HG03565 (cell line): Measurements from ENCODE around the gene LIPC.
"Not testable (repeated sequence)": the region's sequence is repeated elsewhere in the genome, so short reads cannot be mapped to it uniquely, and the experiment has no call there.

ENCODE experiments used
- ATAC-seq: cut with Tn5 transposase; IDR thresholded peaks from one replicate; pipeline ENCODE4 v1.9.1; 2021; ENCODE audit warnings: mild to moderate bottlenecking, moderate library complexity; ENCODE audit not compliant: unreplicated experiment

Gene LIPC

DNA sequence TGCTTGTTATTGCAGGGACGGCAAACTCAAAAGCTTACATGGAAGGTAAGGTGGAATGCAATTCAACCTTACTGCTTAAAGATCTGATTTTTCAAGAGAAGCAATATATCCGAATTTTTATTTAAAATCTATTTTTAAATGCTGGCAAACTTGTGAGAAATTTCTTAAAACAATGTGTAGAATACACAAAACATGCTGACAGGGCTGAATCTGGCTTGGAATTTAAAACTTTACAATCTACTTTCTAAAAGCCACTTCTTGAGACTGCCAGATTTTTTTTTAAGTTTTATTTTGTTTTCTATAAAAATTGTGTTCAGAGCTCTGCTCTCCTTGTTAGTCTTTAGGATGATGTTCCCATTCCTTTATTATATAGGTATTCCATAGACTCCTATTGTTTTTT, 171.0 kb downstream of the LIPC start:
- no peak for ATAC-seq

DNA sequence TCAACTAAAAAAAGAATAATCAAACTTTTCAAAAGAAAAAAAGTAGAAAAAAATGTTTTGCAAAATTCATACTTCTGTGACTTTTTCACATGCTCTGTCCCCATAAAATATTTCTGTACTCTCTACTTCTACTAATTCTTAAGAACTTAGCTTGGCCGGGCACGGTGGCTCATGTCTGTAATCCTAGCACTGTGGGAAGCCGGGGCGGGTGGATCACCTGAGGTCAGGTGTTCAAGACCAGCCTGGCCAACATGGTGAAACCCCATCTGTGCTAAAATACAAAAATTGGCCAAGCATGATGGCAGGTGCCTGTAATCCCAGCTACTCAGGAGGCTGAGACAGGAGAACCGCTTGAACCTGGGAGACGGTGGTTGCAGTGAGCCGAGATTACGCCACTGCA, 172.1 kb downstream of the LIPC start:
- ATAC-seq: not testable (repeated sequence)

DNA sequence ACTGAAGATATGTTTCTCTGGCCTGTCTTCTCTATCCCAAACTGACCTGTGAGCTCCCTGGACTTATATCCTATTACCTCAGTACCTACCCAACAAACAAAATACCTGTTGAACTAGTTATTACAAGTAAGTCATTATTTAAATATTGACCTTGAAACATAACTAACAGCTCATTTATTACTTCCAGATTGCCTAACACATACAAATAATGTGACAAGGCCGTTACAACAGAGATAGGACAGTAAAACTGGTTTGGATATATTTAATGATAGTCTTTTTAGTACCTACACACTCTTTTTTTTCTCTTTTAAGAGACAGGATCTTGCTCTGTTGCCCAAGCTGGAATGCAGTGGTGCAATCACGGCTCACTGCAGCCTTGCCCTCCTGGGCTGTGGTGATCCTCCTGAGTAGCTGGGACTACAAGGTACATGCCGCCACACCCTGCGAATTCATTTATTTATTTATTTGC, 172.7 kb downstream of the LIPC start:
- ATAC-seq: no peak

DNA sequence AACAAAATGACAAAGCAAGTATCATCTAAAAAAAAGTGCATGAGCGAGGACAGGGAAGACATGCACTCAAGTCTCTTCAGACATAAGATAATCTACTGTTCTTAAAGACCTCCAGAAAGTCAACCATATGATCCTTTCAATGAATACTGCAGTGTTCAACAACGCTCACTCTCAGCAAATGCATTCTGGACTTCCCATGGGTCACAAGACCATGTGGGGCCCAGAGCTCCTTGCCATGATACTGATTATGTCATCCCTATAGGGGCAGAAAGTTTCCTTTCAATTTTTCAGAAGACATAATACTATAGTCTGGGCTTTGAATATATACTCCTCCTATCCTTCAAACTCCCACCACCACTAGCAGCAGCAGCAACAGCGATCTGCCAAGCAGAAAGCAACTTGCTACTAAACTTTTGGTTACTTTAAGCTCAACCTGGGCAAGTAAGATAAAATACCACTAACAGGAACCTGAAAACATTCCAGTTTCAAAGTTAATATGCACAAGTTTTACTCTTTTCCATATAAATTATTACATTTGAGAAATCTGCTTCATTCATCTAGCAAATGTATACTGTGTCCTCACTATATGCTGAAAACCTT, 174.2 kb downstream of the LIPC start:
- no peak for ATAC-seq

DNA sequence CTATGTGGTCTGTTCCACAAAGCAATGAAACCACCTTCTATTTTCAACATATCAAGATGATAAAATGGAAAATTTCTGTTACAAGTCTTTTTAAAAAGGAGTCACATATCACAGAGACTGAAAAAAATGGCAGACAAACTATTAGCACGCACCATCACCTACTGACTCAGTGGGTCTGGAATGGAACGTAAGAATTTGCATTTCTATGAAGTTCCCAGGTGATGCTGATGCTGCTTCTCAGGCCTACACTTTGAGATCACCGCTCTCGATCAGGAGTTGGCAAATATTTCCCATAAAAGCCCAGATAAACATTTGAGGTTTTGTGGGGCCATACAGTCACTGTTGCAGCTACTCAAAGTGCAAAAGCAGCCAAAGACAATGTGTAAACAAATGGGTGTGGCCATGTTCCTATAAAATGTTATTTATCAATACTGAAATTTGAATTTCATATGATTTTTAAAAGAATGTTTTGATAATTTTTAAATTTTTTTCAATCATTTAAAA, 174.8 kb downstream of the LIPC start:
- ATAC-seq: no peak

DNA sequence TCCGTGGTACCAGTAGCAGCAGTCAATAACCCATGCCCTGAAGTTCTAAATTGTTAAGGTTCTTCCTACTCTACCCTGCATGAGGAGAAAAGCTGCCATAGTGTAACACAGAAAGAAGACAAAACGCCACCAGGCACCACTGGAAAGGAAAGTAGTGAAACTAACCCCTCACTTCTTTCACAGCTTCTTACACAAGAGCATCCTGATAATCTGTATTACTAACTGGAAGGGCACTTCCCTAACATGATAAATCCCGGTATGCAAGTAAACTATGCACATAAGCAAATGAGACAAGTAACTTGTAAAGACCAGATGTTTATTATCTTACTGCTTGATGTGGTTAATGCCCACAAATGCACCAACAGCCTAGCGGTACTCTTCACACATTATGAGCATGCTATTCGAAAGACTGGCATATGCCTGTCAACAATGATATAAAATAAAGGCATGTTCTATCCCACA, 176.4 kb downstream of the LIPC start:
- ATAC-seq: no peak

DNA sequence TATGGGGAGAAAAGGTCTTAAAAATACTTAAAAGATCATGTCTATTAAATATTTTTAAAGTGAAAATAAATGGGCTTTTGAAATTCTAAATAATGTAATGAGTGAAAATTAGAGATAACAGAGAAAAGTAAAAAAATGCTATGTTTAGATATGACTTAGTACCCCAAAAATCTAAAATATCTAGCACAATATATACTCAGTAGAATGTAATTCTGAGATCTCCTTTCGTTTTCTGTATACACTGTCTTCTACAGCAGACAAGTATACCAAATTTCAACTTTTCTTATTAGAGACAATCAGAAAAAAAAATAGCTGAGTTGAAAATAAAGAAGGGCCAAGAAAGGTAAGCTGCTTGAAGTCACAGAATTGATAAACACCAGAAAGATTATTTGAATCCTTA, 176.9 kb downstream of the LIPC start:
- no peak for ATAC-seq

DNA sequence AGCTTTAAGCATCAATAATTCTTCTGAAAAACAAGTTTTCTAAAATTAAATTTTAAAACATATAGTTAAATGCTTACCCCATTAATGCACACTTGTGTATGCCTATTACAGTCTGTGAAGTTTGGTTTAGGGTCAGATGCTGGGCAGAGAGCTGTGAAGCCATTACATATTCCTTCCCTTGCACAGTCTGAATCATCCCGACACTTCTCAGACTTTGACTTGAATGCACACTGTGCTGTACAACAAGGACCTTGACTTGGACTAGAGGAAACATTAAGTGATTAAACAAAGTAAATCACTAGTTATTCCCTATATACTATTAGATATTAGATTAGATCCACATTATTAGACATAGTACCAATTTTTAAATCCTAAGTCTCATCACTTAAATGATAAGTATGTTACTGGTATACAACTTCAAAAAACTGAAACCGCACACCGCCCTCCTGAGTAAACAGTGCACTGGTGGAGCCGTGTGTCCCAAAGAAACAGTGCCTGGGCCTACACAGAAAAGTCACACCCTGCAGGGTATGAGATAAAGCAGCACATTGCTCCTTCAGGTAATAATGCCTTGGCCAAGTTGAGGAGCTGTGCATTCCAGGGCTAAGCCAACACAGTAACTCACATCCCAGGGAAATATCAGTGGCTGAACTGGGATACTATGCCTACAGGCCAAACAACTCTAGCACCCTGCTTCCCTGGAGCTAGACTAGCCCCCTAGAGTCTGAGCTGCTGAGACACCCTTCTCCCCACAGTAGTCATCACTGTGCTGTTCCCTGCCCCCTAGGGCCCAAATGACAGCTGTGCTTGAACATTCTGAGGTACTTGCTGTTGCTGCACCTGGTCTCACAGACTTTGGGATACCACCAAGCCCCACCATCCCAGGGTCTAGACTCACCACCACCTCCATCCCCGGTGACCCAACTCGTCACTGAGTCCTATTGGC, 180.2 kb downstream of the LIPC start:
- no peak for ATAC-seq

DNA sequence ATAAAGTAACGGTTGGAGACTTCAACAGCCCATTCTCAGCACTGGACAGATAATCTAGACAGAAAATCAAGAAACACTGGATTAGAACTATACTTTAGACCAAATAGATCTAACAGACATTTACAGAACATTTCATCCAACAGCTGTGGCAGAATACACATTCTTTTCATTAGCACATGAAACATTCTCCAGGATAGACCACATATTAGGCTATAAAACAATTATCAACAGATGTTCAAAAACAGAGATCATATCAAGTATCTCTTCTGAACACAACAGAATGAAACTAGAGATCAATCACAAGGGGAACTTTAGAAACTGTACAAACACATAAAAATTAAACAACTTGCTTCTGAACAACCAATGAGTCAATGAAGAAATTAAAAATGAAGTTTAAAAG, 184.4 kb downstream of the LIPC start:
- no peak for ATAC-seq
